Measurements from ENCODE around the gene TOR1B.

Gene TOR1B

DNA sequence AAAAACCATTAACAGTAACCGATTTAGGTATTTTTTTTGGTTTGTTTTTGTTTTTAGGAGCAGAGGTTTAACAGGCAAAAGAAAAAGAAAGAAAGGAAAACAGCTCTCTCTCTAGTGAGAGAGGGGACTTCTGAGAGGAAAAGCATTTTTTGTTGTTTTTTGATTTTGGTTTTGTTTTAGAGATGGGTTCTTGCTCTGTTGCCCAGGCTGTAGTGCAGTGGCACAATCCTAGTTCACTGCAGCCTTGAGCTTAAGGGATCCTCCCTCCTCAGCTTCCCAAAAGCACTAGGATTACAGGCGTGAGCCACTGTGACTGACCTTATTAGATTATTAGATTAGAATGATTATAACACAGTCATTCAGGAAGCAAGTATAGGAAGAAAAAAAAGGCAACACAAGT lies 42.4 kb downstream of the TOR1B start:
- no peak for DNase-seq (ENCODE audit: low read depth)

DNA sequence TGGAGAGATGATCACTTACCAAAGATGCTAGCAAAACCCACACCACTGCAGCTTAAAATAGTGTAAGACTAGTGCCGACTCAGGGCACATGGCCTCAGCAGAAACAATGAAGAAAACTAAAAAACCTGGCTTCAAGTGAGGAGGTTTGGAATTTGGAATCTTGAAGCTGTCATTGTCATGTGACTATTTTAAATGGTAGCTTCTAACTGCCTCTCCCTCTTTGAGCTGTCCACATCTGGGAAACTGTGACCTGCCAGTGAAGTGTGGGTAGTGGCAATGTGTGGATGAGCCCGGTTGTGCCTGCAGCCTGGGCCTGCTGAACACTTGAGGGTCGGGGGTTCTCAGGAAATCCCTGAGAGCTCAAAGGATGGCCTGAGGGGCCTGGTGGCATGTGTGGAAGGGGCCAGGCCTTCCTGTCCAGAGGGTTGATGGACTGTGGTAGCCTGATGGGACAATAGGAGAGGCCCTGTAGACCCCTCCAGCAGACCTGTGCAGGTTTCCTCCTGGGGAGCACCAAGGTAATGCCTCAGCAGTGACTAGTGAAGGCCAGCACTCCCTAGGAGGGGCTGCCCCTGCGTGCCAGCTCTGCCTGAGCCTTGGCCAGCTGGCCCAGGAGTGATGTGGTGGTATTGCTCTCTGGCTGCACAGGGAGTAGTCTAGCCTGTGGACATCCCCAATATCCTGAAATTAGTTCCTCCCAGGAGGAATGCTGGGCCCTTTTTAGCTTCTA lies 45.9 kb downstream of the TOR1B start:
- DNase-seq (ENCODE audit: low read depth) = no peak

DNA sequence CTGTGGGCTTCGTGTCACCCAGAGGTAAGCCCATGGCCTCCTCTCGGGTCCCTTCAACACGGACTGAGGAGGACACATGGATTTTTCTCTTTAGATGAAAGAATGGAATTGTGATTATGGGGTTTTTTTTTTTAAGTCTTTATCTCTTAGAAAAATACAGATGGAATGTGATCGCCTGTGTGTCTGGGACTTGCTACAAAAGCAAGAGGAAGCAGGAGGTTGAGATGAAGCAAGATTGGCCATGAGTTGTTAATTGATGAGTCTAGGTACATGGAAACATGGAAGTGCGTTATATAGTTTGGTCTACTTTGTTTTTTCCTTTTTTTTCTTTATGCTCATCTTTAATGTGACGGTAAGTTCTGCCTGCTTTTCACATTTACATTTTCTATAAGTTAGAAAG lies 46.9 kb downstream of the TOR1B start:
- DNase-seq (ENCODE audit: low read depth) = no peak

DNA sequence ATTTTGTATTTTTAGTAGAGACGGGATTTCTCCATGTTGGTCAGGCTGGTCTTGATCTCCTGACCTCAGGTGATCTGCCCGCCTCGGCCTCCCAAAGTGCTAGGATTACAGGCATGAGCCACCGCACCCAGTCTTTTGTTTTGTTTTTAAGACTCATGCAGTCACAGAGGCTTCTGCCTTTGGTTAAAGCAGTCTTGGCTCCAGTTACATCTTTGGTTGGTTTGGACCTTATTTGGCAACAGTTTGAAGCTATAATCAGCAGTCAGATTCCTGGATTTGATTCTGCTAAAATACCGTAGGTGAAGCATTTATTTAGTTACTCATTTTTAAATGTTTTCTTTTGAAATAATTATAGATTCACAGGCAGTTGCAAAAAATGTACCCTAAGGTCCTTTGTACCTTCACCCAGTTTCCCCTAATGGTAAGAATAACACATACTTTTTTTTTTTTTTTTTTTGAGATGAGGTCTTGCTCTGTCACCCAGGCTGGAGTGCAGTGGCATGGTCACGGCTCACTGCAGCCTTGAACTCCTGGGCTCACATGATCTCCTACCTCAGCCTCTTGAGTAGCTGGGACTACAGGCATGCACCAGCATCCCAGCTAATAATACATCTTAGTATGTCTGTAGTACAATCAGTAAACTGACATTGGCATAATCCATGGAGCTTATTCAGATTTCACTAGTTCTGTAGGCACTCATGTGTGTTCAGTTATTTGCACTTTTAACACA lies 48.0 kb downstream of the TOR1B start:
- no peak for DNase-seq (ENCODE audit: low read depth)

DNA sequence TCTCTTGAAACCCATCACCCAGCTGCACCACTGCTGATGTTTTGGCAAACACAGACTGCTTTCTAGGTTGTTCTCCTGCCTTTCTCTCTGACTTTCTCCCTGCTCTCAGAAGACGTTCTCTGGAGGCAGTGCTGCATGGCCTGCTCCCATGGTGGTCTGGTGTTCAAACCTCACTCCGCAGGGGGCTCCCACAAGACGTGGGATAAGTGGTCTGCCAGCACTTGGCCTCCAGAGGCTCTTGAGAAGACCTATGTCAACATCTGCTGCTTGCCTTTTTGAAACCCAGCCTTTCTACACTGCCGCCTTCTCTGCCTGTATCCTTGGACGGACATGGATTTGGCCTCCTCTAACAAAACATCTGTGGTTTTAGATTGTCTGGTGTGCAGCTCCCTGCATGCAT lies 48.8 kb downstream of the TOR1B start:
- no peak for DNase-seq (ENCODE audit: low read depth)

DNA sequence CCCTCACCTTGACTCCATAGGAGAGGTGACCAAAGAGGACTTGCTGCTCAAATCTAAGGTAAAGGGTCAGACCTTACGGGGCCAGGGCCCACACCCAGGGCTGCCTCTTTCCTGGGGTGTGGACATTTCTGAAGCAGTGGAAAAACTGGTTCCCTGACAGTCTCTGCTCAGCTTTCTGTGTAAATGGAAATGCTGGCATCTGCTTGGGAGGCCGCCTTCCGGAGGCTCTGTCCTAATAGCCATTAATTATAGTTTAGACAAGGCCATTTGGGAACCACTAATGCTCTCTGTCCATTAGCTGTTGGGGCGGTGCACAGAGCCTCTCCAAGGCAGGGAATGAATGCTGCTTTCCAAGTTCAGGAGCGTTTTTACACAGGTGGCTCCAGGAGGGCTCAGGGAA lies 49.6 kb downstream of the TOR1B start:
- no peak for DNase-seq (ENCODE audit: low read depth)

DNA sequence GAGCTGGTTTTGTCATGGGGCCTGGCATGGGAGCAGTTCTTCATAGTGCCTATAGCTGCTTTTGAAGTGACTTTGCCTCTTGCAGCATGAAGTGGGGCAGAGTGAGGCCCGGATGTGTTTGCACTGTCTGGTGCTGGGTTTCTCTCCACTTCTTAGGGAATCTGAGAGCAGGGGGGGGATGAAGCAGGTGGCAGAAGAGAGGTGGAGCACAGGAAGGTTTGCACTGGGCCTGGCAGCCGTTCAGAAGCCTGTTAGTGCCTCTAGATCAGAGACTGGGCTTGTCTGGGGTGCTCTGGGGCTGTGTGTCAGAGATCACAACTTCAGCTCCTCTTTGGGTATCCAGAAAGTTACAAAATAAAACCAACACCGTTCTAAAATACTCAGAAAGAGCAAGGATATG lies 50.6 kb downstream of the TOR1B start:
- DNase-seq (ENCODE audit: low read depth) = no peak

DNA sequence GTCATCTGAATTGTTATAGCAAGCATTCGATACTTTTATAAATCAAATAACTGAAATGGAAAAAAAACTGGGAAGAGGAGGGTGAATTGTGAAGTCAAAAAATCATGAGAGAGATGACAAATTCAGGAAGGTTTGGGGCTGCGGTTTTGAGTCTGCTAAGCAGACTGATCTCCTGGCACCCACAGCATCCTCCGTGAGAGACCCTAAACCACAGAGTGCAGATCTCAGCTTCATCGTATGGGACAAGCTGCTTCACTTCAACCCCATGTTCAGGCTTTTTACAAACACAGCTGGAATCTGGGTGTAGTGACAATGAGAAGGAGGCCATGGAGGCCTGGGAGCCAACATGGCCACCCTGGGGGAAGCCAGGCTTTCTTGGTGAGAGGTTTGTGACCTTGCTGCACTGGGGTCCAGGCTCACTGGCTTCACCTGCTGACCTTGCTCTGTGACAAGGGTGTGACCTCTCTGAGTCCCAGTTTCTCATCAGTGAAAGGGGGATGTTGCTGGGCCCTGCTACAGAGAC lies 51.7 kb downstream of the TOR1B start:
- no peak for DNase-seq (ENCODE audit: low read depth)

DNA sequence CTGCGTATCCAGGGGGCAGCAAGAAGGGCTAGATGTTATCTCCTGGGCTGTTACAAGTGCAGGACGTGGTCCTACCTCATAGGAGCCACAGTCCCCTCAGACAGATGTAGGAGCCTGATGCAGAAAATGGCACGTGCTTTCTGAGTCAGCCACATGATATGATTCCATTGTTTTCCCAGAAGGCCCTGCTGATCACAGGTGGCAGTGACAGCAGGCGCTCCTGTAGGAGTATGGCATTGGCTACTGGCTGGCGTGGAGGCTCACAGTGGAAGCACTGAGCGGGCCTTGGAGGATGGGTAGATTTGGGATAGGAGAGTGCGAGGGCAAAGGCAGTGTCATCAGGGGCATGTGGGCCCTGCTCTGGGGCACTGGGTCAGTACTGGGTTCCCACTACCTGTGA lies 54.2 kb downstream of the TOR1B start:
- DNase-seq (ENCODE audit: low read depth) = no peak

DNA sequence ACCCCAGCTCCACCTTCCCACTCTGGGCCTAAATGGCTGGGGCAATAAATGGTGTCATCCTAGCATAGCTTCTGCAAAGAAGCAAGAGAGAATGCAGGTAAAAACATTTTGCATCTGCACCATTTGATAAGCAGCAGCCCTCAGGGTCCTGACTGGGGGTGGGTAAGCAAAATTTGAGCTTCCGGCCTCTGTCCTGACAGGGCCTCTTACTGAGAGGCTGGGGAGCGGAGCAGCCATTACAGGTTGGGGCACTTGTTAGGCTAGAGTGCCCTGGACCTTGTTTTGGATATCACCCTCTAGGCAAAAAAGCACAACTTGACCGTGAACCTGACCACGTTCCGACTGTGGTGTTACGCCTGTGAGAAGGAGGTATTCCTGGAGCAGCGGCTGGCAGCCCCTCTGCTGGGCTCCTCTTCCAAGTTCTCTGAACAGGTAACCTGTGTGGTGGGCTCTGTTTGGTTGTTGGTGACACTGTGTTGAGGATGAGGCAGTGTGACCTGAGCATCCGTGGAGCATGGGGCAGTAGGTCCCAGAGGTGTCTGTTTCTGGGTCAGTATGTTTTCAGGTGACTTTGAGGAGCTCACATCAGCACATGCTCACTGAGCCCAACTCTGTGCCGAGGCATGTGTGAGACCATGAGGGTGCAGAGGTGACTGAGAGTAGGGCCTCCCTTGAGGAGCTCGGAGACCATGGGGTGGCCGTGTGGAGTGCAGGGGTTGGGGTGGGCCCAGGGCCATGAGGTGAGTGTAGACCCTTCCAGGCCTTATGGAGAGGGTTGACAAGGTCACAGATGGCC lies 55.4 kb downstream of the TOR1B start:
- no peak for DNase-seq (ENCODE audit: low read depth)

Measured in stimulated activated CD8-positive, alpha-beta memory T cell treated with anti-CD3 and anti-CD28 coated beads, Interleukin-4, amount 100 ng/mL, for 24 hours (primary cell).